ENCODE data around the gene UGT1A5.

DNA sequence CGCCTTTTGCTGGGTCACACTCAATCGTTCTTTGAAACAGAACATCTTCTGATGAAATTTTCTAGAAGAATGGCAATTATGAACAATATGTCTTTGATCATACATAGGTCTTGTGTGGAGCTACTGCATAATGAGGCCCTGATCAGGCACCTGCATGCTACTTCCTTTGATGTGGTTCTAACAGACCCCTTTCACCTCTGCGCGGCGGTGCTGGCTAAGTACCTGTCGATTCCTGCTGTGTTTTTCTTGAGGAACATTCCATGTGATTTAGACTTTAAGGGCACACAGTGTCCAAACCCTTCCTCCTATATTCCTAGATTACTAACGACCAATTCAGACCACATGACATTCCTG lies 532 bp downstream of the UGT1A5 start:
- TF ChIP-seq RAD21 (IDR thresholded peaks at IDR 0.05; ENCODE audit: low read depth) (no peak), SP1 (IDR thresholded peaks at IDR 0.05; ENCODE audit: low read depth) (no peak), JUND (IDR thresholded peaks at IDR 0.05) (no peak), POLR2AphosphoS5 (IDR thresholded peaks at IDR 0.05; ENCODE audit: low read depth, low read length) (no peak)
- TF ChIP-seq, protein P1, sequence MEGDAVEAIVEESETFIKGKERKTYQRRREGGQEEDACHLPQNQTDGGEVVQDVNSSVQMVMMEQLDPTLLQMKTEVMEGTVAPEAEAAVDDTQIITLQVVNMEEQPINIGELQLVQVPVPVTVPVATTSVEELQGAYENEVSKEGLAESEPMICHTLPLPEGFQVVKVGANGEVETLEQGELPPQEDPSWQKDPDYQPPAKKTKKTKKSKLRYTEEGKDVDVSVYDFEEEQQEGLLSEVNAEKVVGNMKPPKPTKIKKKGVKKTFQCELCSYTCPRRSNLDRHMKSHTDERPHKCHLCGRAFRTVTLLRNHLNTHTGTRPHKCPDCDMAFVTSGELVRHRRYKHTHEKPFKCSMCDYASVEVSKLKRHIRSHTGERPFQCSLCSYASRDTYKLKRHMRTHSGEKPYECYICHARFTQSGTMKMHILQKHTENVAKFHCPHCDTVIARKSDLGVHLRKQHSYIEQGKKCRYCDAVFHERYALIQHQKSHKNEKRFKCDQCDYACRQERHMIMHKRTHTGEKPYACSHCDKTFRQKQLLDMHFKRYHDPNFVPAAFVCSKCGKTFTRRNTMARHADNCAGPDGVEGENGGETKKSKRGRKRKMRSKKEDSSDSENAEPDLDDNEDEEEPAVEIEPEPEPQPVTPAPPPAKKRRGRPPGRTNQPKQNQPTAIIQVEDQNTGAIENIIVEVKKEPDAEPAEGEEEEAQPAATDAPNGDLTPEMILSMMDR (IDR thresholded peaks at IDR 0.05 in 2 of 3, conservative IDR thresholded peaks at IDR 0.05 in 1 of 3; ENCODE audit: borderline replicate concordance in 1 of 3, insufficient read depth in 1 of 3, low read depth in 2 of 3, low read length in 2 of 3): no peak

Data from HCT116 (cell line).